GM12878 (cell line): ENCODE results near the gene QPRT. TPM values are rescaled to one million over a fixed set of nuclear protein-coding genes. Genes with fewer than 3 reads are reported as not detected.

Experiments
- ATAC-seq: fragments of 200-7000 bp; cut with Tn5 transposase; 3 replicates; pipeline ENCODE4 v1.9.1; 2020; ENCODE audit warnings: mild to moderate bottlenecking, moderate library complexity
- BruUV-seq: library from RNA; stranded (reverse); fragments of 400-500 nt; replicated peaks from 2 replicates; lab custom pipeline; 2021; lab: Mats Ljungman, UMichigan
- CTCF ChIA-PET: fragments of 300-600 bp; sonication (Branson Sonifier 250); formaldehyde crosslinking; extraction: SDS; loops from one replicate; lab custom pipeline; 2021; ENCODE audit warnings: inconsistent platforms; lab: Yijun Ruan, JAX
- POLR2A ChIA-PET: fragments of 350-600 bp; formaldehyde crosslinking; extraction: SDS; loops from one replicate; lab custom pipeline; 2021; ENCODE audit warnings: inconsistent platforms; lab: Charles Lee
- RAD21 ChIA-PET: fragments of 300-600 bp; sonication (Branson Sonifier 250); formaldehyde crosslinking; loops from one replicate; lab custom pipeline; 2023; ENCODE audit warnings: antibody characterized with exemption; ENCODE audit not compliant: unreplicated experiment; lab: Charles Lee
- SMC1A ChIA-PET: fragments of 300-600 bp; sonication (Branson Sonifier 250); formaldehyde crosslinking; loops from one replicate; lab custom pipeline; 2023; ENCODE audit not compliant: unreplicated experiment, uncharacterized antibody; lab: Charles Lee
- DNase-seq: peaks from one replicate; pipeline ENCODE4 v3.0.0-alpha.2; 2011; ENCODE audit warnings: low read depth, low spot score
- FAIRE-seq: peaks from 3 replicates; lab custom pipeline; 2011; peaks lifted over from hg19 to GRCh38; lab: Jason Lieb, UNC
- H2AFZ ChIP-seq: 2 replicates; pipeline ENCODE4 v1.6.0; 2011; ENCODE audit warnings: low read depth, low read length, control low read depth; ENCODE audit not compliant: control insufficient read depth
- H3K27ac ChIP-seq: 2 replicates; pipeline ENCODE4 v1.5.1; 2011; ENCODE audit warnings: control low read depth; ENCODE audit not compliant: control insufficient read depth, insufficient read depth
- H3K27me3 ChIP-seq, 2 experiments: replicated peaks in 1 of 2; 2 replicates each; pipeline versions ENCODE4 v1.6.0 to v1.6.1; 2011; ENCODE audit warnings: low read length in 1 of 2; ENCODE audit not compliant: control insufficient read depth in 2 of 2, insufficient read depth in 2 of 2
- H3K36me3 ChIP-seq, 2 experiments: 2 replicates each; pipeline ENCODE4 v1.5.1; 2011; ENCODE audit warnings: low read length in 1 of 2; ENCODE audit not compliant: control insufficient read depth in 2 of 2, insufficient read depth in 2 of 2
- H3K4me1 ChIP-seq: 2 replicates; pipeline ENCODE4 v1.6.1; 2011; ENCODE audit warnings: mild to moderate bottlenecking, low read length, moderate library complexity, mixed read lengths; ENCODE audit not compliant: control insufficient read depth, insufficient read depth
- H3K4me2 ChIP-seq: 2 replicates; pipeline ENCODE4 v1.6.0; 2011; ENCODE audit warnings: control low read depth; ENCODE audit not compliant: control insufficient read depth, insufficient read depth
- H3K4me3 ChIP-seq: fragments of 200-600 bp; sonication (generic); 2 replicates; pipeline ENCODE4 v1.5.1; 2016
- H3K79me2 ChIP-seq: 2 replicates; pipeline ENCODE4 v1.6.0; 2011; ENCODE audit warnings: low read length; ENCODE audit not compliant: control insufficient read depth, insufficient read depth
- H3K9ac ChIP-seq: 2 replicates; pipeline ENCODE4 v1.8.0; 2011; ENCODE audit warnings: low read length, control low read depth, mixed read lengths; ENCODE audit not compliant: control insufficient read depth, insufficient read depth
- H3K9me3 ChIP-seq: replicated peaks from 3 replicates; pipeline ENCODE4 v1.5.1; 2011; ENCODE audit warnings: mild to moderate bottlenecking, low read length; ENCODE audit not compliant: control insufficient read depth, insufficient read depth
- H4K20me1 ChIP-seq: 2 replicates; pipeline ENCODE4 v1.6.0; 2011; ENCODE audit not compliant: control insufficient read depth, insufficient read depth
- JUNB ChIP-seq: IDR thresholded peaks from 2 replicates; pipeline ENCODE4 v1.6.1; 2016; ENCODE audit warnings: antibody characterized with exemption, mild to moderate bottlenecking
- ZNF207 ChIP-seq: fragments of 450-650 bp; IDR thresholded peaks from 2 replicates; pipeline ENCODE4 v1.6.1; 2014; ENCODE audit warnings: antibody characterized with exemption, mild to moderate bottlenecking, borderline replicate concordance
- WGBS: methylation state at CpG from one replicate; pipeline ENCODE4 v1.1.6; 2016; ENCODE audit warnings: low lambda C conversion rate; ENCODE audit not compliant: insufficient replicate concordance, insufficient coverage; ENCODE audit errors: missing lambda C conversion rate; 5-methylcytosine and 5-hydroxymethylcytosine counted together
- in situ Hi-C: fragments of 300-500 bp; cut with MboI; formaldehyde crosslinking; loops from 9 replicates; pipeline ENCODE4 v1.14.3; 2018; ENCODE audit warnings: mixed read lengths
- intact Hi-C: fragments of 100-400 bp; cut with micrococcal nuclease; formaldehyde crosslinking; loops from one replicate; pipeline ENCODE4 v1.14.2; 2022; ENCODE audit not compliant: unreplicated experiment
- polyA plus RNA-seq, 11 experiments: library from polyadenylated mRNA; depleted of rRNA in 4 of 11; unstranded in 6 of 11; stranded (reverse) in 5 of 11; fragments of >200 nt; fragmentation: Nextera tagmentation in 4 of 11; fragmentation: Illumina TruSeq in 1 of 11; extraction: Ambion mirVana in 4 of 11; extraction: Trizol in 1 of 11; gene quantifications; 1 replicate in 1 of 11; 2 replicates in 10 of 11; pipeline versions ENCODE4 v1.2.1 to v1.2.3, GENCODE V29; 2011 to 2016; ENCODE audit warnings: inconsistent platforms in 2 of 11, missing spikeins in 2 of 11, low read depth in 1 of 11
- total RNA-seq, 4 experiments: library from RNA; depleted of rRNA in 3 of 4; stranded (reverse); fragments of >200 nt in 3 of 4; fragmentation: Illumina TruSeq in 1 of 4; extraction: Trizol in 1 of 4; gene quantifications; 2 replicates each; pipeline versions ENCODE4 v1.2.1 to v1.2.3, GENCODE V29; 2013 to 2021
- TF ChIP-seq, protein P1 (sequence below): fragments of 450-650 bp; IDR thresholded peaks from 2 replicates; pipeline ENCODE4 v1.6.1; 2016; ENCODE audit warnings: mild to moderate bottlenecking
- TF ChIP-seq, protein P2 (sequence below): fragments of 450-650 bp; IDR thresholded peaks from 2 replicates; pipeline ENCODE4 v1.6.1; 2016; ENCODE audit warnings: mild to moderate bottlenecking
- TF ChIP-seq, protein P3 (sequence below): IDR thresholded peaks from 2 replicates; pipeline ENCODE4 v1.6.1; 2012; ENCODE audit warnings: mild to moderate bottlenecking, low read depth, low read length

Gene QPRT
- total and polyA plus RNA-seq, 10 of the 15 experiments (the other 5 are each of a cell fraction or from before 2014, with no cell fraction given): 2.7 to 43.0 (median 31.3) TPM

DNA sequence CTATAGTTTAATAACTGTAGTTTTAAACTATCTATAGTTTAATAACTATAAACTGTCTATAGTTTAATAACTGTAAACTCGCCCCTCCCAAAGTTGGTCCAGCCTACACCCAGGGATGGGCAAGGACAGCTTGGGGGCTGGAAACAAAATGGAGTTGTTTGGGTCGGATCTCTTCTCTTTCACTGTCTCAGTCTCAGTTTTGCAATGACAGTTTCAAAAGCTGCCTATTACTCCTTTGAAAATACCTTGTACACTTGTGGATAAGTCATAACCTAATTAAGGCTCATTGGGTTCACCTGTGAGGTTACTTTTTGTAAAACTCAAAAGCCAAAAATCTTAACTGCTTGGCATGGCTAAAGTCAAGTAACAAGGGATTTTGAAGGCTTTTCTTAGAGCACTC lies 35.4 kb downstream of the QPRT start:
- Histone ChIP-seq H3K4me2 (no peak overlapping the region; the same call in 1 of the 2 replicates), H3K9ac (no peak overlapping the region), H3K4me1 (peaks cover 7% of the 10 kb centered on the region), H3K4me3 (no peak overlapping the region), H3K9me3 (no peaks in the 10 kb centered on the region), H3K27ac (no peak overlapping the region), H4K20me1 (no peaks in the 10 kb centered on the region), H2AFZ (no peak overlapping the region), H3K36me3 (no peaks in the 10 kb centered on the region), H3K79me2 (no peaks in the 10 kb centered on the region), H3K27me3 (no peaks in the 10 kb centered on the region; a peak in 1 of 4 replicates)
- FAIRE-seq: no peak
- DNase-seq: no peak
- ATAC-seq: peak; percentile 58
- intact Hi-C loops: no loop called here
- 18% methylated on average over 2 of the region's 2 CpGs for WGBS
- ChIA-PET SMC1A (interaction anchor here (0.7 to 2.4 kb wide), 6 partner anchors 9 to 38 kb away, joined by 3 to 14 read pairs (median 8); no protein-coding TSS in a partner anchor), POLR2A (interaction anchor here (0.6 to 0.7 kb wide), 2 partner anchors 13 to 133 kb away, joined by 3 to 7 read pairs; no protein-coding TSS in a partner anchor), RAD21 (interaction anchor here (0.9 to 1.6 kb wide), 4 partner anchors 51 to 134 kb away, joined by 3 to 6 read pairs (median 4); partner anchors contain the start of genes KIF22 and SPN), CTCF (interaction anchor here (0.7 to 1.8 kb wide), 10 partner anchors 9 to 134 kb away, joined by 3 to 7 read pairs (median 3); no protein-coding TSS in a partner anchor)
- BruUV-seq: no TSS peak
- in situ Hi-C loops: no loop called here
- TF ChIP-seq JUNB (peak; percentile 18; the same call in 1 of the 2 replicates), ZNF207 (no peak)

DNA sequence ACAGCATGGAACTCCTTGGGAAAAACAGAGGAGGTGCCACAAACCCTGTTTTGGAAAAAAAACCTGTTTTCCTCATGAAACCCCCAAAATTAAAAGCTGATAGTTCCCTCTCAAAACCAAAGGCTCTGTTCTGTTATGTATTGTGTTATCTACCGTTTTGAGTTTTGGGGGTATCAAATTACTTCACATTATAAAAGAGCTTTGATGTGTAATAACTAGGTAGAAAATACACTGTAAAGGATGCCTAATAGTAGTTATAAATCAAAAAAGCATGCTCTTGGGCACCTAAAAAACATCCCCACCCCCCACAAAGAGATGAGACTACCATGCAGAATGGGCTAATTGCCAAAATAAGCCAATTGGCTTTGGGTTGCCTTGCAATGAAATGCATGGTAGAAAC lies 36.0 kb downstream of the QPRT start:
- in situ Hi-C loops: no loop called here
- 50% methylated on average over 1 of the region's 1 CpG for WGBS
- no peaks in the 10 kb centered on the region for H4K20me1 ChIP-seq
- no peaks in the 10 kb centered on the region for H3K79me2 ChIP-seq
- RAD21 ChIA-PET: interaction anchor here (0.7 to 1.6 kb wide), 3 partner anchors 21 to 133 kb away, joined by 3 to 6 read pairs (median 5); partner anchors contain the start of gene SPN
- intact Hi-C loops: no loop called here
- DNase-seq (no peak), FAIRE-seq (no peak), ATAC-seq (no peak)
- no peak overlapping the region for H2AFZ ChIP-seq
- CTCF ChIA-PET: interaction anchor here (1.0 to 1.8 kb wide), 9 partner anchors 8 to 133 kb away, joined by 3 to 7 read pairs (median 3); no protein-coding TSS in a partner anchor
- no TSS peak for BruUV-seq
- SMC1A ChIA-PET: interaction anchor here (0.7 to 2.4 kb wide), 6 partner anchors 9 to 38 kb away, joined by 3 to 14 read pairs (median 8); no protein-coding TSS in a partner anchor
- peaks cover 7% of the 10 kb centered on the region for H3K4me1 ChIP-seq
- POLR2A ChIA-PET: interaction anchor here (0.7 to 1.1 kb wide), 2 partner anchors 14 to 15 kb away, joined by 3 to 7 read pairs; no protein-coding TSS in a partner anchor
- no peaks in the 10 kb centered on the region for H3K36me3 ChIP-seq
- no peaks in the 10 kb centered on the region; a peak in 1 of 4 replicates for H3K27me3 ChIP-seq
- no peak overlapping the region for H3K4me2 ChIP-seq
- H3K9me3 ChIP-seq: no peaks in the 10 kb centered on the region
- H3K27ac ChIP-seq: no peak overlapping the region
- no peak overlapping the region for H3K9ac ChIP-seq
- H3K4me3 ChIP-seq: no peak overlapping the region
- TF ChIP-seq, protein P1, sequence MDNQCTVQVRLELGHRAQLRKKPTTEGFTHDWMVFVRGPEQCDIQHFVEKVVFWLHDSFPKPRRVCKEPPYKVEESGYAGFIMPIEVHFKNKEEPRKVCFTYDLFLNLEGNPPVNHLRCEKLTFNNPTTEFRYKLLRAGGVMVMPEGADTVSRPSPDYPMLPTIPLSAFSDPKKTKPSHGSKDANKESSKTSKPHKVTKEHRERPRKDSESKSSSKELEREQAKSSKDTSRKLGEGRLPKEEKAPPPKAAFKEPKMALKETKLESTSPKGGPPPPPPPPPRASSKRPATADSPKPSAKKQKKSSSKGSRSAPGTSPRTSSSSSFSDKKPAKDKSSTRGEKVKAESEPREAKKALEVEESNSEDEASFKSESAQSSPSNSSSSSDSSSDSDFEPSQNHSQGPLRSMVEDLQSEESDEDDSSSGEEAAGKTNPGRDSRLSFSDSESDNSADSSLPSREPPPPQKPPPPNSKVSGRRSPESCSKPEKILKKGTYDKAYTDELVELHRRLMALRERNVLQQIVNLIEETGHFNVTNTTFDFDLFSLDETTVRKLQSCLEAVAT: no peak
- TF ChIP-seq, protein P2, sequence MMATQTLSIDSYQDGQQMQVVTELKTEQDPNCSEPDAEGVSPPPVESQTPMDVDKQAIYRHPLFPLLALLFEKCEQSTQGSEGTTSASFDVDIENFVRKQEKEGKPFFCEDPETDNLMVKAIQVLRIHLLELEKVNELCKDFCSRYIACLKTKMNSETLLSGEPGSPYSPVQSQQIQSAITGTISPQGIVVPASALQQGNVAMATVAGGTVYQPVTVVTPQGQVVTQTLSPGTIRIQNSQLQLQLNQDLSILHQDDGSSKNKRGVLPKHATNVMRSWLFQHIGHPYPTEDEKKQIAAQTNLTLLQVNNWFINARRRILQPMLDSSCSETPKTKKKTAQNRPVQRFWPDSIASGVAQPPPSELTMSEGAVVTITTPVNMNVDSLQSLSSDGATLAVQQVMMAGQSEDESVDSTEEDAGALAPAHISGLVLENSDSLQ: no peak
- TF ChIP-seq, protein P3, sequence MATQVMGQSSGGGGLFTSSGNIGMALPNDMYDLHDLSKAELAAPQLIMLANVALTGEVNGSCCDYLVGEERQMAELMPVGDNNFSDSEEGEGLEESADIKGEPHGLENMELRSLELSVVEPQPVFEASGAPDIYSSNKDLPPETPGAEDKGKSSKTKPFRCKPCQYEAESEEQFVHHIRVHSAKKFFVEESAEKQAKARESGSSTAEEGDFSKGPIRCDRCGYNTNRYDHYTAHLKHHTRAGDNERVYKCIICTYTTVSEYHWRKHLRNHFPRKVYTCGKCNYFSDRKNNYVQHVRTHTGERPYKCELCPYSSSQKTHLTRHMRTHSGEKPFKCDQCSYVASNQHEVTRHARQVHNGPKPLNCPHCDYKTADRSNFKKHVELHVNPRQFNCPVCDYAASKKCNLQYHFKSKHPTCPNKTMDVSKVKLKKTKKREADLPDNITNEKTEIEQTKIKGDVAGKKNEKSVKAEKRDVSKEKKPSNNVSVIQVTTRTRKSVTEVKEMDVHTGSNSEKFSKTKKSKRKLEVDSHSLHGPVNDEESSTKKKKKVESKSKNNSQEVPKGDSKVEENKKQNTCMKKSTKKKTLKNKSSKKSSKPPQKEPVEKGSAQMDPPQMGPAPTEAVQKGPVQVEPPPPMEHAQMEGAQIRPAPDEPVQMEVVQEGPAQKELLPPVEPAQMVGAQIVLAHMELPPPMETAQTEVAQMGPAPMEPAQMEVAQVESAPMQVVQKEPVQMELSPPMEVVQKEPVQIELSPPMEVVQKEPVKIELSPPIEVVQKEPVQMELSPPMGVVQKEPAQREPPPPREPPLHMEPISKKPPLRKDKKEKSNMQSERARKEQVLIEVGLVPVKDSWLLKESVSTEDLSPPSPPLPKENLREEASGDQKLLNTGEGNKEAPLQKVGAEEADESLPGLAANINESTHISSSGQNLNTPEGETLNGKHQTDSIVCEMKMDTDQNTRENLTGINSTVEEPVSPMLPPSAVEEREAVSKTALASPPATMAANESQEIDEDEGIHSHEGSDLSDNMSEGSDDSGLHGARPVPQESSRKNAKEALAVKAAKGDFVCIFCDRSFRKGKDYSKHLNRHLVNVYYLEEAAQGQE: no peak
